ENCODE measurements around the gene AGGF1.
A peak's percentile ranks its signal among the peaks of the same experiment; 100 is the strongest.
"Not testable (repeated sequence)": the region's sequence is repeated elsewhere in the genome, so short reads cannot be mapped to it uniquely, and the experiment has no call there.

Gene AGGF1

GRCh38 chr5:77024490-77024889, 5.7 kb upstream of the AGGF1 start:
- no peak for DNase-seq

DNA sequence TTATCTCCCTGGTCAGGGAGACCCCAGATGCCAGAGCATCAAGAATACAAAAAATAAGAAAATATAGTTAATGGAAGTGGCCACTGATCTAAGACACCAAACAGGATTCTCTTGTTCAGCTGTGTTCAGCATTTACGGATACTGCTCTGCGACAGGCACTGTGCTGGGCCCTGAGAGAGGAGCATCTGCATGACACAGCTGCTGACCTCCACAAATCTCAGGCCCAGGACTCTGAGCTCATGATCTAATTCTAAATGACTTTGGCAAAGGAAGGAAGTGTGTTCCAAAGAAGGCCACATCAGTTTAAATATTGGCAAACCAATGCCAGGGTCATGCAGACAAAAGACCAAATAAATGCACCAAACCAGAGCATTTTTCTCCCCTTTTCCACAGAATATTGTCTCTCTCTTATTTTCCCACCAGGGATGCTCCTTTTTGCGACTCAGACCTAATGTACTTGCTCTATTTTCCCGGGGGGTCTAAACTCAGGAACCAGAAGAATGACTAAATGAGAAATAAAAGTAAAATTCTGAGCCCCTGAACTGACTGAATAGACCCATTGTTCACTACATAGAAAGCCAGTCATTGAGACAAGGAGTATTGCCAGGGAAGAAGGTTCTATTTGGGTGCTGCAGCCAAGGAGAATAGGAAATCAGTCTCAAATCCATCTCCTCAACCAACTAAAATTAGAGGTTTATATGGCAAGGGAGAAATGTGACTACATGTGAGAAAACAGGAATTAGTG, 1.4 kb upstream of the AGGF1 start:
- no peak for DNase-seq

GRCh38 chr5:77029376-77029885, 773 bp upstream of the AGGF1 start:
- DNase-seq: no peak

DNA sequence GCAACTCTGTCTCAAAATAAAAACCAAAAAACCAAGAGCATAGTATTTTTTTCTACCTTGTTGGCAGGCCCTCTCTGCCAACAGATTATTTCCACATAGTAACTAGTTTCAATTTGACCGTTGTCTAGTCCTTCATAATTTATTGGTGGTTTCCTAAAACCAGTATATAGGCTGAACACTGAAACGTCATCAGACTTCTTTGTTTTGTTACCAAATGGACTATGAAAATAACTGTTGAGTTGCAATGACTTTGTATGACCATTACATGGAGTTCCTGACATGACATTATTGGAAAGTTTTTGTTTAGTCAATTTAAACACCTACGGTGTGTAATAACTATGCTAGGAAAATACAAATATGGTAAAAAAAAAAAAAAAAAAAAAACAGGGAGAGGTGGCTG, 1.7 kb downstream of the AGGF1 start:
- no peak for DNase-seq

DNA sequence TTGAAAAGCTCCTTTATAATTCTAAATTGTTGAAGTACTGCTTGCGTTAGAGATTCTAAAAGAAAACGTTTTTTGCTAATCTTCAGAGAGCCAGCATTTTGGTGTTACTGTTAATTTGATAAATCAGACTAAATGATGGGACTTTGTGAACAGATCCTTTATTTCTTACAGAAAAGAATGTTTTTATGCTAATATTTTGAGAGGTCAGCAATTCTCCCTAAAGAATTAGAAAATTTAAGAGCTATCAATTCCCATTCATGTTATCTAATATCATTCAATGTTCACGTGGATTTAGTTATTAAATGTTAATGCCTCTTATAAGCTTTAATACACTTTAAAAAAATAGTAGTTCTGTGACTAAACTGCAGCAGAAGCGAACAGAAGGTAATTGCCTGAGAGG, 2.4 kb downstream of the AGGF1 start:
- DNase-seq: no peak

- no peak for DNase-seq
Measured at GRCh38 chr5:77033338-77033737, 3.1 kb downstream of the AGGF1 start.

DNA sequence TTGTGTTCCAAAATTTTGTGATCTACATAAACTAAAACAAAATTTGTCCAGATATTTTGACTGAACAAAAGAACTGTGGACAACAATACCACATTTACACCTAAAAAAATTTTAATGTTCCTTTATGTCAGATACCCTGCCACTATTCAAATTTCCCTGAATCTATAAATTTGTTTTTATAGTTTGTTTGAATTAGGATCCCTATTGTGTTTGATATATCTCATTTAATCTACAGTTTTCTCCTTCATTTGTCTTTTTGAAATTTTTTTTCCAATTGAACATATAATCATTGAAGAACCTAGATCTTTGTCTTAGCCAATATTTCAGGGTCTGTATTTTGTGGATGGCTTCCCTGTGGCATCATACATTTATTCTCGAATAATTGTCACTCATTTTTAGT, 5.7 kb downstream of the AGGF1 start:
- no peak for DNase-seq

DNA sequence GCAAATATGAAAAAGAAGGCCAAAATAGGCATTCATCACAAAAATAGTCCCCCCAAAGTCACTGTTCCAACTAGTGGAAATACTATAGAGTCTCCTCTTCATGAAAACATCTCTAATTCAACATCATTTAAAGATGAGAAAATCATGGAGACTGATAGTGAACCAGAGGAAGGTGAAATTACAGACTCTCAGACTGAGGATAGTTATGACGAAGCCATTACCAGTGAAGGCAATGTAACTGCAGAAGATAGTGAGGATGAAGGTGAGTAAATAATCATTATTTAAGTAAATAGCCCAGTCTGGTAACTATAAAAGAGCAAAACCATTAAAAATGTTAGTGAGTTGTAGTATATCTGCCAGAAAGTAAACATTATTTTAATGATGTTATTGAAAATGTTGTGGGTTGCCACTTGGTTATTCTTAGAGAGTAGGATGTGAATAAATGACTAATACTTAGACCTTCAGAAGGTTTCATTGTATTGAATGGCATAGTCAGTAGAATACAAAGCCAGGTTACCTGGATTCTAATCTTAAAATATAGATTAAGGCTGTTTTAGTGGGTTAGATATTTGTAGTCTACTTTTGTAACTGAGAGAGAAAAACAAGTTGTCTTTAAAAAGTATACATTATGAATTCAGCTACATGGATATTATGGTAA, 16.3 kb downstream of the AGGF1 start:
- no peak for DNase-seq

DNA sequence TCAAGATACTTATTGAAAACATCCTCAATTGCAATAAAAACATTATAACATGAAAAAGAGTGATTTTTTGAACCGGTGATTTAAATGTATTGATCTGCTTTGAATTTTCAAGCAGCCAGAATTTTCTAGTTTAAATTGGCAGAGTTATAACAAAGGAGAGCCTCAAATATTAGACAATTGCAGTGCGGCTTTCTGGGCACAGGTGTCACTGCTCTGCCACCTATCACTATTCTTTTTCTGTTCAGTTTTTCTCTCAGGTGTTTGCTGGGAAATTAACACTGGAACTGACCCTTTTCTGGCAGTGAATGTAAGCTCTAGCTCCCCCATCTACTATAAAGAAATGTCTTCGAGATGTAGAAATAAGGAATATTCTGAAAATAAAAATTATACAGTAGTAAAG, 33.8 kb downstream of the AGGF1 start:
- peak in 1 of 2 experiments; percentile 40 for DNase-seq

- DNase-seq: no peak
Measured at GRCh38 chr5:77065256-77065655, 35.1 kb downstream of the AGGF1 start.

DNA sequence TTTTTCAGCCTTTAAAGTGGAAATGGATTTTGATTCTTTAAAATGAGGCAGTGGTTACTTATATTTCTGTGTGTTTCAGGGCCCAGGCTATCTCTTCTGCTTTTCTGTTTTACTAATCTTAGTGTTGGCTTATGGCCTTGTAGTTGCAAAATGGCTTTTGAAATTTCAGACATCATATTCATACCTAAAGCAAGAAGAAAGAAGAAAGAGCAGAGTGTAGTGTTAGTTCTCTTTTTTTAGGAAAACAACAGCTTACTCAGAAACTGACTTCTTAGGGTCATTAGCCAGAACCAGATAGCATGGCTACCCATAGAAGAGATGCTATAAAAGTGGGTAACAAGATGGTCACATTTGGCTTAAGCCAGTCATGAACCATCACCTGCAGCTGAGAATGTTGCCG, 36.0 kb downstream of the AGGF1 start:
- no peak for DNase-seq

DNA sequence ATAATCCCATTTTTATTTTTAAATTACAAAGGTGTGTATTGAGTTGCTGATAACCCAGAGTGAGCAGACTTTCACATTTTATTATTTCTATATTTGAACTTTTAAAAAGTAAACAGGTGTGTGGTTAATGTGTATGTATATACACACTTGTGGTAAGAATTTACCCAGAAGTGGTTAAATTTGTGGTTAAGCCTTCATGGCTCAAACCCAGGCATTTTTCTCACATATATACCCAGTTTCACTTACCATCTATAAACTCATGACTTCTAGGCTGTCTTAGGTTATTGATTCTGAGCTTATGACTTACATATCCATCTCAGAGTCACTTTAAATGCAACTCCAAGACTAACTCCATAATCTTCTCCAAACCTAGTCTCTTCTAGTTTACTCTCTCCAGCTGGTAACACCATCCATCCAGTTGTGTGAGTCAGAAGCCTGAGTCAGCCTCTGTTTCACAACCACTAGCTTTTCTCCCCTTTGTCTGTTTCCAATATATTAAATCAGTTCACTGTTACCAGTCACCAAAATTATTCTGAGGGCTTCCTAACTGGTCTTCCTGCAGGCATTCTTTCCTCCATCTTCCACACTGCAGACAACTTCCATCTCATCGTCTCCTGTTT, 36.7 kb downstream of the AGGF1 start:
- DNase-seq: no peak

DNA sequence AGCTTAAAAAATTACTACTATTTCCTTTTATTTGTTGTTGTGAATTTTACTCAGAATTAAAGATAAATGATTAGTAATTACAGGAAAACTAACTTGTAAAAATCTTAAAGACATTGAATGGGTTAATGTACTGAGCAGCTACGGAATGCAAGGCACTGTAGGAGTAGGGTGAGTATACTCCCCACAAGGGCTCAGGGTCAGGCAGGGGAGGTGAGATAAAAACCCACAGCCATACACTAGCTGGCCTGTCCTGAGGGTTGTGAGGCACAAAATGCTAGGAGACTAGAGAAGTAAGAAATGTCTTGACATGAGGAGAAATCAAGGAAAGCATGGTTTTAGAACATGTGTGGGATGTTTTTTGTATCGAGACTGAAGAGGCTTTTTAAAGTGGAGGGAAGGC, 43.5 kb downstream of the AGGF1 start:
- DNase-seq: no peak

- DNase-seq: no peak
Measured at GRCh38 chr5:77074745-77075144, 44.5 kb downstream of the AGGF1 start.

- no peak for DNase-seq
Measured at GRCh38 chr5:77076961-77077828, 47.0 kb downstream of the AGGF1 start.

GRCh38 chr5:77077829-77078176, 47.6 kb downstream of the AGGF1 start:
- no peak for DNase-seq

- not testable (repeated sequence) for DNase-seq
Measured at GRCh38 chr5:77080479-77080878, 50.3 kb downstream of the AGGF1 start.

DNA sequence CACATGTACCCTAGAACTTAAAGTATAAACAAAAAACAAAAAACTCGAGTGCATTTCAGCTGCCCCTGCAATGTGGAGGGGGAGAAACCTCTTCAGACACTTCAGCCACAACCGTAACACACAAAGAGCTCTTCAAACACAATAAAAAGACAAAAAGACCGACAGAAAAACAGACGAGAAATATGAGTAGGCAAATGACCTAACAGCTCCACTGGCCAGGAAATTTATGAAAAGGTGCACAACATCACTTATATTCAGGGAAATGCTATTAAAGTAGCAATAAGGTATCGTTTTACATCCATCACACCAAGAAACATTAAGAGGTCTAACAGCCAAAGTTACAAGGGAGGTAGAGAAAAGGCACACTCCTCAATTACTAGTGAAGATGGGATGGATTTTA, 50.7 kb downstream of the AGGF1 start:
- DNase-seq: no peak

DNA sequence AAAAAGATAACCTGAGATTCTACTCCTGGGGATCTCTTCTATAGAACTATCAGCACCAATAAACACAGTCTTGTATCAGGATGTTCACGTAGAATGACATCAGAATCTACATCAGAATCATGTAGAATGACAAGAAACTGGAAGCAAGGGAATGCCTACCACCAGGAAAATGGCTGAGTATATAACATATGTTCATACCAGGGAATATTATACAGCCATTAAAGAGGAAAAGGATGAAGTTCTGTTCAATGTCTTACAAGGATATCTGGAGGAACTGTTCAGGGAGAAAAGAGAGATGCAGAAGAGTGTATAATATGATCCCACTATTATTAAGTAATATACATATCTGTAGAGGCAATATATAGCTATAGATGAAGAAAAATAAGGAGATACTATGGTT, 52.1 kb downstream of the AGGF1 start:
- DNase-seq: no peak

DNA sequence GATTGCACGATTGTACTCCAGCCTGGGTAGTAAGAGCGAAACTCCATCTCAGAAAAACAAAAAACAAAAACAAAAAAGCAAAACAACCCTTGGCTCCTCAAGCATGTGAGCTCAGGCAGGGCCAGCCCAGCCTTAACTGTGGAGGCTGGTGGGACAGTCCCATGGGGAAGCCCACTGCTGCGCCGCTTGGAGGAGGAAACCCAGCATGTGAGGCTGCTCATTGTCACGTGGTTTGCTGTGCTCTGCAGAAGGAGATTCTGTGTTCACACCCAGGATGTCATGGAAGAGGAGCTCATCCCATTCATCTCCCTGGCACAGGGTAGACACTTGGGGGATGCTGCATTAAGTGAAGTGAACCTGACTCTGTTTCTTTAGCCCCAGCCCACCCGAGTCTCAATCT, 52.9 kb downstream of the AGGF1 start:
- no peak for DNase-seq

GRCh38 chr5:77086368-77086688, 56.1 kb downstream of the AGGF1 start:
- peak in 1 of 2 experiments; percentile 61 for DNase-seq

DNA sequence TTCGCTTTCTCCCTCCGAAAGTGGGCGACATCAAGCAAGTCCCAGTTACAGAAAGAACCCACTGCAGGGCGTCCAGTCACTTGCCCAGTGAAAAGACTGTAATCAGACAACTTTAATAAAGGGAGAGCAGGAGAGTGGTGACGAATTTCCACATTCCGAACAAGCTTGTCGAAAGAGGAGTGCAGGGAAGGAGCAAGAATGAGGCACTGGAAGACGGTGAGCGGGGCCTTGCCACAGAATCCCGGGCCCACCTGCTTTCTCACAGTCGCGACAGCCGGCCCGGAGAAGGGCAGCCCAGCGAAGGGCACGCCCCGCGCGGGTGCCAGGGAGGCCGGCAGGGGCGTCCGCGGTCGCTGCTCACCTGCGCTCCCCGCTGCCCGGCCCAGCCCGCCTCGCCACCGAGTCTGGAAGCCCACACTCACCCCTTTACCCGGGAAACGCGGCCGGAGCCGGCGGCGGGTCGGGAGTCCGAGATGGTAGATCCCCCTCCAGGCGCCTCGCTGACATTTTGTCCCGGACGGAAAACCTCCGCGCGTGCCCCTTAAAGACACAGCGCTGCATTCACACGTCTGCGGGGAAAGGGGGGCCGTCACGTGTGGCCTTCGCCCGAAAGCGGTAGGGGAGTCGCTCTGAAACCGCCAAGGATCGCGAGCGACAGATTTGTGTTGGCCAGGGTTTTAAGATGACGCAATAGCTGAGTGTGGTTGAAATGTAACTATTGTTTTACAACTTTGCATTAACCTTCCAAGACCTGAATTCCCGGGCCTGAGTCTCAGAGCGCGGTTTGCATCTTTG, 56.7 kb downstream of the AGGF1 start, which contains the start of gene ZBED3:
TSS of gene ZBED3 (minus strand) at position 597 of the 795 bp plus-strand sequence. CDS start 9,407 bp downstream, outside the sequence.
- DNase-seq: peak; percentile 51 to 71

All from NCI-H2081 (cell line).